Testis (tissue), 3 donors: ENCODE measurements around the gene ANO7. TPM values are rescaled to one million over a fixed set of nuclear protein-coding genes. Genes with fewer than 3 reads are reported as not detected.

Experiments used
- DNase-seq: peaks from one replicate; pipeline ENCODE4 v3.0.0-alpha.2; 2019
- H3K27ac ChIP-seq, 2 donors: fragments of 200-600 bp; sonication (generic); one replicate each; pipeline ENCODE4 v1.5.1; 2019
- H3K27me3 ChIP-seq: fragments of 200-600 bp; sonication (generic); one replicate; pipeline ENCODE4 v1.5.1; 2019
- H3K36me3 ChIP-seq: fragments of 200-600 bp; sonication (generic); one replicate; pipeline ENCODE4 v1.5.1; 2017; ENCODE audit warnings: low read depth; ENCODE audit errors: missing control alignments
- H3K4me1 ChIP-seq: fragments of 200-600 bp; sonication (generic); one replicate; pipeline ENCODE4 v1.5.1; 2019
- H3K4me3 ChIP-seq, 2 donors: fragments of 200-600 bp; sonication (generic); one replicate each; pipeline ENCODE4 v1.5.1; 2017 to 2019
- H3K9me3 ChIP-seq: fragments of 200-600 bp; sonication (generic); one replicate; pipeline ENCODE4 v1.5.1; 2017
- CTCF ChIP-seq, 3 experiments: fragments of 450-650 bp in 2 of 3; fragments of 200-600 bp in 1 of 3; sonication (generic) in 1 of 3; IDR thresholded peaks; one replicate each; pipeline ENCODE4 v1.5.1; 2016 to 2019; ENCODE audit warnings: antibody characterized with exemption in 3 of 3, mild to moderate bottlenecking in 2 of 3, moderate library complexity in 1 of 3
- POLR2A ChIP-seq: fragments of 450-650 bp; IDR thresholded peaks from one replicate; pipeline ENCODE4 v1.6.1; 2017; ENCODE audit warnings: antibody characterized with exemption, mild to moderate bottlenecking, moderate library complexity
- WGBS, 2 donors: methylation state at CpG; one replicate each; pipeline ENCODE4 v1.1.5; 2018; 5-methylcytosine and 5-hydroxymethylcytosine counted together
- intact Hi-C: fragments of 100-400 bp; cut with DNase I; formaldehyde crosslinking; loops from one replicate; pipeline ENCODE4 v1.15.1; 2023; ENCODE audit warnings: low total_unique reads
- polyA plus RNA-seq: library from polyadenylated mRNA; stranded (reverse); fragments of 350-450 nt; fragmentation: Illumina TruSeq; extraction: RNeasy Lipid Tissue Mini Kit (QIAGEN cat#74804); gene quantifications from one replicate; pipeline ENCODE4 v1.2.3, GENCODE V29; 2014; ENCODE audit warnings: low read depth, low replicate concordance; ENCODE audit not compliant: insufficient read depth
- total RNA-seq, 2 donors: library from RNA; depleted of rRNA; stranded (reverse); fragments of >200 nt; gene quantifications; one replicate each; pipeline ENCODE4 v1.2.3, GENCODE V29; 2016

ANO7 gene
- total and polyA plus RNA-seq, 3 donors from 2014 or later, result 1.2 to 2.5 (median 1.9) TPM

GRCh38 chr2:241151934-241152660 is 36.4 kb upstream of the ANO7 start:
- H3K4me1 ChIP-seq, result peaks cover 7% of the 10 kb centered on the region
- H3K36me3 ChIP-seq, result no peaks in the 10 kb centered on the region
- TF ChIP-seq CTCF (IDR thresholded peaks at IDR 0.05) (no peak), POLR2A (no peak)
- H3K4me3 ChIP-seq, result no peak overlapping the region
- intact Hi-C loops, result no loop called here
- no peaks in the 10 kb centered on the region for H3K9me3 ChIP-seq
- no peak overlapping the region for H3K27ac ChIP-seq
- H3K27me3 ChIP-seq, result no peaks in the 10 kb centered on the region
- DNase-seq, result no peak
- WGBS, 2 donors, result 65 to 70% methylated on average over 8 of the region's 8 CpGs

GRCh38 chr2:241153616-241154015 is 34.9 kb upstream of the ANO7 start:
- intact Hi-C loops, result no loop called here

GRCh38 chr2:241154915-241155314 is 33.6 kb upstream of the ANO7 start:
- TF ChIP-seq POLR2A (no peak), CTCF (IDR thresholded peaks at IDR 0.05) (no peak)
- 82 to 95% methylated on average over 4 of the region's 4 CpGs for WGBS, 2 donors
- intact Hi-C loops, result no loop called here

More at GRCh38 chr2:241153616-241154015, 34.9 kb upstream of the ANO7 start:
- Histone ChIP-seq H3K27ac (no peak overlapping the region), H3K27me3 (no peaks in the 10 kb centered on the region), H3K9me3 (no peaks in the 10 kb centered on the region), H3K4me1 (peaks cover 7% of the 10 kb centered on the region), H3K4me3 (no peak overlapping the region), H3K36me3 (no peaks in the 10 kb centered on the region)
- WGBS, 2 donors, result 92 to 94% methylated on average over 4 to 7 of the region's 7 CpGs
- TF ChIP-seq CTCF (IDR thresholded peaks at IDR 0.05) (no peak), POLR2A (no peak)
- DNase-seq, result no peak

GRCh38 chr2:241155936-241156335 is 32.5 kb upstream of the ANO7 start:
- 69 to 73% methylated on average over 1 of the region's 1 CpG for WGBS, 2 donors
- Histone ChIP-seq H3K4me1 (peaks cover 6% of the 10 kb centered on the region), H3K27ac (no peak overlapping the region), H3K4me3 (no peak overlapping the region), H3K36me3 (no peaks in the 10 kb centered on the region), H3K27me3 (no peaks in the 10 kb centered on the region), H3K9me3 (no peaks in the 10 kb centered on the region)
- DNase-seq, result no peak
- intact Hi-C loops, result no loop called here
- no peak for TF ChIP-seq CTCF (IDR thresholded peaks at IDR 0.05)
- no peak for TF ChIP-seq POLR2A

More at GRCh38 chr2:241154915-241155314, 33.6 kb upstream of the ANO7 start:
- Histone ChIP-seq H3K4me3 (no peak overlapping the region), H3K27me3 (no peaks in the 10 kb centered on the region), H3K9me3 (no peaks in the 10 kb centered on the region), H3K36me3 (no peaks in the 10 kb centered on the region), H3K4me1 (peaks cover 7% of the 10 kb centered on the region), H3K27ac (no peak overlapping the region)
- no peak for DNase-seq

GRCh38 chr2:241156971-241157441 is 31.5 kb upstream of the ANO7 start:
- no peak for DNase-seq
- Histone ChIP-seq H3K27me3 (no peaks in the 10 kb centered on the region), H3K4me3 (no peak overlapping the region), H3K27ac (no peak overlapping the region), H3K9me3 (no peaks in the 10 kb centered on the region), H3K36me3 (no peaks in the 10 kb centered on the region), H3K4me1 (peaks cover 2% of the 10 kb centered on the region)
- TF ChIP-seq CTCF (IDR thresholded peaks at IDR 0.05), result no peak
- no peak for TF ChIP-seq POLR2A
- intact Hi-C loops, result no loop called here
- WGBS, 2 donors, result 65 to 70% methylated on average over 5 of the region's 5 CpGs
